ENCODE results near the gene KRT80. TPM values are rescaled to one million over a fixed set of nuclear protein-coding genes. Genes with fewer than 3 reads are reported as not detected.

The KRT80 gene
- polyA plus RNA-seq, 1 donor (not counting 4 experiments of a cell fraction or from before 2014, with no cell fraction given): 4.1 TPM

- FAIRE-seq (peak; percentile 75), DNase-seq (ENCODE audit: low read depth, low spot score) (no peak)
- dilution Hi-C loops (cut with MboI; ENCODE audit: extremely low pct_ligation_motif_present, low sequenced_read_pairs): no loop called here
These were observed 52.2 kb downstream of the KRT80 start for GRCh38 chr12:52139579-52140062.

GRCh38 chr12:52139147-52139546 lies 52.7 kb downstream of the KRT80 start:
- DNase-seq (ENCODE audit: low read depth, low spot score): no peak
- TF ChIP-seq EZH2 (IDR thresholded peaks at IDR 0.05; ENCODE audit: low read length) (no peak), CTCF (optimal IDR thresholded peaks at IDR 0.05 in 1 of 3, IDR thresholded peaks at IDR 0.05 in 1 of 3, conservative IDR thresholded peaks at IDR 0.05 in 1 of 3; ENCODE audit: extremely low read depth in 1 of 3, insufficient read depth in 2 of 3, low read length in 3 of 3) (no peak)
- Histone ChIP-seq H3K36me3 (ENCODE audit: control insufficient read depth in 2 of 2, extremely low read depth in 1 of 2, insufficient read depth in 2 of 2, low read length in 2 of 2) (no peaks in the 10 kb centered on the region), H4K20me1 (ENCODE audit: control insufficient read depth, extremely low read depth, insufficient read depth, low read length) (no peaks in the 10 kb centered on the region), H3K4me2 (ENCODE audit: control insufficient read depth, extremely low read depth, insufficient read depth, low read depth, low read length) (no peak overlapping the region), H3K4me3 (ENCODE audit: control insufficient read depth in 2 of 3, extremely low read depth in 1 of 3, insufficient read depth in 2 of 3, low read depth in 1 of 3, low read length in 3 of 3) (no peak overlapping the region), H3K27me3 (ENCODE audit: control insufficient read depth, extremely low read depth, insufficient read depth, low read length) (no peaks in the 10 kb centered on the region), H3K4me1 (ENCODE audit: control insufficient read depth, extremely low read depth, insufficient read depth, low read length) (peaks cover 18% of the 10 kb centered on the region), H3K9ac (ENCODE audit: control insufficient read depth, extremely low read depth, insufficient read depth, low read length) (no peak overlapping the region), H2AFZ (ENCODE audit: control insufficient read depth, low read length) (peak overlapping the region; percentile 57), H3K79me2 (ENCODE audit: control insufficient read depth, insufficient read depth, low read length) (no peaks in the 10 kb centered on the region), H3K27ac (ENCODE audit: control insufficient read depth, insufficient read depth, low read length) (no peak overlapping the region), H3K9me3 (ENCODE audit: control insufficient read depth, low read depth, low read length) (no peaks in the 10 kb centered on the region), H3K9me1 (ENCODE audit: control insufficient read depth, extremely low read depth, insufficient read depth, low read length) (no peaks in the 10 kb centered on the region)
- dilution Hi-C loops (cut with MboI; ENCODE audit: extremely low pct_ligation_motif_present, low sequenced_read_pairs): no loop called here
- FAIRE-seq: no peak

More at GRCh38 chr12:52139579-52140062, 52.2 kb downstream of the KRT80 start:
- no peaks in the 10 kb centered on the region for H3K9me1 ChIP-seq (ENCODE audit: control insufficient read depth, extremely low read depth, insufficient read depth, low read length)
- H3K4me2 ChIP-seq (ENCODE audit: control insufficient read depth, extremely low read depth, insufficient read depth, low read depth, low read length): no peak overlapping the region
- H4K20me1 ChIP-seq (ENCODE audit: control insufficient read depth, extremely low read depth, insufficient read depth, low read length): no peaks in the 10 kb centered on the region
- no peaks in the 10 kb centered on the region for H3K79me2 ChIP-seq (ENCODE audit: control insufficient read depth, insufficient read depth, low read length)
- H3K36me3 ChIP-seq (ENCODE audit: control insufficient read depth in 2 of 2, extremely low read depth in 1 of 2, insufficient read depth in 2 of 2, low read length in 2 of 2): no peaks in the 10 kb centered on the region
- TF ChIP-seq EZH2 (IDR thresholded peaks at IDR 0.05; ENCODE audit: low read length) (no peak), CTCF (optimal IDR thresholded peaks at IDR 0.05 in 1 of 3, IDR thresholded peaks at IDR 0.05 in 1 of 3, conservative IDR thresholded peaks at IDR 0.05 in 1 of 3; ENCODE audit: extremely low read depth in 1 of 3, insufficient read depth in 2 of 3, low read length in 3 of 3) (peak in 2 of 3 experiments; percentile 93 to 98)
- H3K27ac ChIP-seq (ENCODE audit: control insufficient read depth, insufficient read depth, low read length): no peak overlapping the region
- H3K9me3 ChIP-seq (ENCODE audit: control insufficient read depth, low read depth, low read length): no peaks in the 10 kb centered on the region
- H3K4me1 ChIP-seq (ENCODE audit: control insufficient read depth, extremely low read depth, insufficient read depth, low read length): peaks cover 22% of the 10 kb centered on the region
- H3K9ac ChIP-seq (ENCODE audit: control insufficient read depth, extremely low read depth, insufficient read depth, low read length): no peak overlapping the region
- H3K4me3 ChIP-seq (ENCODE audit: control insufficient read depth in 2 of 3, extremely low read depth in 1 of 3, insufficient read depth in 2 of 3, low read depth in 1 of 3, low read length in 3 of 3): no peak overlapping the region
- no peaks in the 10 kb centered on the region for H3K27me3 ChIP-seq (ENCODE audit: control insufficient read depth, extremely low read depth, insufficient read depth, low read length)
- H2AFZ ChIP-seq (ENCODE audit: control insufficient read depth, low read length): peak overlapping the region; percentile 57
